D721Med (cell line): ENCODE measurements around the gene SNUPN.

Experiments used
- DNase-seq: peaks from one replicate; pipeline ENCODE4 v3.0.0; 2011; ENCODE audit warnings: low spot score; ENCODE audit not compliant: insufficient read length
- FAIRE-seq: peaks from 2 replicates; lab custom pipeline; 2011; peaks lifted over from hg19 to GRCh38; lab: Jason Lieb, UNC
- TF ChIP-seq, protein P1 (sequence below): IDR thresholded peaks from 2 replicates; pipeline ENCODE4 v1.5.1; 2012; ENCODE audit warnings: mild to moderate bottlenecking, control low read depth; ENCODE audit not compliant: insufficient read depth; ENCODE audit errors: missing control alignments

SNUPN gene

DNA sequence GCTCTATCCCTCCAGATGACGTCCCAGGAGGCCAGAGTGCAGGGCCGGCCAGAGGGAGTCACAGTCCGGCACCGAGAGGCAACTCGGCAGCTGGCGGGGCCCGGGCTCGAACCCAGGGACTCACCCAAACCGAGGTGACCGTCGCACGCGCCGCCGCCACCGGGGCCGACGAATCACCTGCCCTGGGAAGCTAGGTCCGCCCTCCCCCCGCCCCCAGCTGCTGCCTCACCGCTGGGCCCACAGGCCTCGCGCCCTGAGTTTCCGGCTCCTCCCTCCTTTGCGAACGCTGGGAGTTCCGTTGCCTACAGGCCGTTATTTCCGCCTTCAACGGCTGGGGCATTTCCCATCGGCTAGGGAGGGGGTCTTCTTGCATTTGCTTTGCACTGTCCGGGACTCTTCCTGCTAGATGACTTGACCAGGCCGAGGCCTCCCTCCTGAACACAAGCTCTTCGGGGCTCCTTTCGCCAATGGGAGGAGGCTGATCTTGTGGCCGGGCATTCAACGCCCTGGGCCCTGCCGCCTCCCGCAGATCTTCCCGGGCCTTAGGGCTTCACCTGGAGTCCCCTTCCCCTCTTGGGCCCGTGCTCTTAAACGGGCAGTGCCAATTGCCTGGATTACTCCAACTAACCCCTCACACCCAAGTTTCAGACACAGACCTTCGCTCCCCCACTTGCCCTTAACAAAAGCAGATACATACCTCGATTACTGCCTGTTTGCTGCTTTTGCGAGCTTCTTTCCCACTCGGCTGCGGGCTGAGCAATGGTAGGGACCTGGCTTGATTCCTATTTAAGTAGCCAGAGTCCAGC lies at the start of gene SNUPN:
Gene SNUPN, minus strand, starts transcription at position 184 of the 806 bp plus-strand sequence. CDS start 4,674 bp downstream, outside the sequence.
- DNase-seq: peak; percentile 89
- TF ChIP-seq, protein P1, sequence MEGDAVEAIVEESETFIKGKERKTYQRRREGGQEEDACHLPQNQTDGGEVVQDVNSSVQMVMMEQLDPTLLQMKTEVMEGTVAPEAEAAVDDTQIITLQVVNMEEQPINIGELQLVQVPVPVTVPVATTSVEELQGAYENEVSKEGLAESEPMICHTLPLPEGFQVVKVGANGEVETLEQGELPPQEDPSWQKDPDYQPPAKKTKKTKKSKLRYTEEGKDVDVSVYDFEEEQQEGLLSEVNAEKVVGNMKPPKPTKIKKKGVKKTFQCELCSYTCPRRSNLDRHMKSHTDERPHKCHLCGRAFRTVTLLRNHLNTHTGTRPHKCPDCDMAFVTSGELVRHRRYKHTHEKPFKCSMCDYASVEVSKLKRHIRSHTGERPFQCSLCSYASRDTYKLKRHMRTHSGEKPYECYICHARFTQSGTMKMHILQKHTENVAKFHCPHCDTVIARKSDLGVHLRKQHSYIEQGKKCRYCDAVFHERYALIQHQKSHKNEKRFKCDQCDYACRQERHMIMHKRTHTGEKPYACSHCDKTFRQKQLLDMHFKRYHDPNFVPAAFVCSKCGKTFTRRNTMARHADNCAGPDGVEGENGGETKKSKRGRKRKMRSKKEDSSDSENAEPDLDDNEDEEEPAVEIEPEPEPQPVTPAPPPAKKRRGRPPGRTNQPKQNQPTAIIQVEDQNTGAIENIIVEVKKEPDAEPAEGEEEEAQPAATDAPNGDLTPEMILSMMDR: no peak
- FAIRE-seq: no peak

DNA sequence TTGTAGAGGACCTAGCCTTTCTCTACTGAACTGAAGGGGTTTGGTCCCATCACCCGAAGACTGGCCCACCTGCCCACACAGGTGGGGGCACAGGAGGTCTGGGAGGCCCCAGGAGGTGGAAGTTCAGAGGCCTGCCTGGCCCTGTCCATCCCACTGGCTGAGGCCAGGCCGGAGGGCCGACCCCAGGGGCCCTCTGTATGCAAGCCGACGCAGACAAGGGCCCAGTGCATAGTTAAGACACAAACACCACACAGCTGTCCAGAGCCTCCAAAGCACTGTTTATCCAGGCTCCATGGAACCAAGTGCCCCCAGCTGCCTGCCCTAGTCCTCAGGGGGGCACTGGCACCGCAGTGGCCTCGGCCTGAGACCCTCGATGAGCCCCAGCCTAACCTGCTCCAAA lies 48.8 kb upstream of the SNUPN start:
- TF ChIP-seq, protein P1: no peak
- DNase-seq (no peak), FAIRE-seq (no peak)

DNA sequence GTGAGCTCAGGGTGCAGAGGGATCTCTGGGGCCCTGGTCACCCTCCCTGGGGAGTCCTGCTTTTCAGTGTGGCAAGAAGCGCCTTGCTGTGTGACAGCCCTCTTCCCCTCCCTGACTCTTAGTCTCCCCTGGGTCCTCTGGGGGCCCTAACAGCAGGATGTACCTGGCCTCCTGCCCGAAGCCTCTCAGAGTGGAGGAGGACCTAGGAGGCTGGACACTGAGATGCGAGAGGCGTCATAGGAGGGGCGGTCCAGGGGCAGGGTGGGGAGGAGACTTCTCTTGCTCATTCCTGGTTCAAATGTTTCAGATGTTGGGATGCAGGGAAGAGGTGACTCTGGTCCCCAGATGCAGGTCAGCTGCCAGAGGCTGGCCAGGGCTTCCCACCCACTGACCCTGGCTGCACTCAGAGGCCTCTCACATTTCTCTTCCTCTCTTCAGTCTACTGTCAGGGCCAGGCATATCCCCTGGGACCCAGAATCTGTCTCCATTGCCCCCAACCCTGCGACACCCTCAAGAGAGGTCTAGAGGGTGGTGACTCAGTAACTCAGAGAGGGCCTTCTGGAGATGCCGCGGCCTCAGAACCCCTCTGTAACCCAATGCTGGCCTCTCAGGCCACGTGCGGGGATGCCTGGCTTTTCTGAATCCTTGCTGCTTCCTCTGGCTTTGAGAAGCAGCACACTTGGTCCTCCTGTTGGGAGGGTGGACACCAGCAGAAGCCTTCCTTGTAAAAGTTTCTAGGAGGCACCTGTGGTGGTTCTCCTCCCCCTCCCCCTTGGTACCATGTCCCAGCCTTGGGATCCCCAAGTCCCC lies 48.1 kb upstream of the SNUPN start:
- DNase-seq: no peak

DNA sequence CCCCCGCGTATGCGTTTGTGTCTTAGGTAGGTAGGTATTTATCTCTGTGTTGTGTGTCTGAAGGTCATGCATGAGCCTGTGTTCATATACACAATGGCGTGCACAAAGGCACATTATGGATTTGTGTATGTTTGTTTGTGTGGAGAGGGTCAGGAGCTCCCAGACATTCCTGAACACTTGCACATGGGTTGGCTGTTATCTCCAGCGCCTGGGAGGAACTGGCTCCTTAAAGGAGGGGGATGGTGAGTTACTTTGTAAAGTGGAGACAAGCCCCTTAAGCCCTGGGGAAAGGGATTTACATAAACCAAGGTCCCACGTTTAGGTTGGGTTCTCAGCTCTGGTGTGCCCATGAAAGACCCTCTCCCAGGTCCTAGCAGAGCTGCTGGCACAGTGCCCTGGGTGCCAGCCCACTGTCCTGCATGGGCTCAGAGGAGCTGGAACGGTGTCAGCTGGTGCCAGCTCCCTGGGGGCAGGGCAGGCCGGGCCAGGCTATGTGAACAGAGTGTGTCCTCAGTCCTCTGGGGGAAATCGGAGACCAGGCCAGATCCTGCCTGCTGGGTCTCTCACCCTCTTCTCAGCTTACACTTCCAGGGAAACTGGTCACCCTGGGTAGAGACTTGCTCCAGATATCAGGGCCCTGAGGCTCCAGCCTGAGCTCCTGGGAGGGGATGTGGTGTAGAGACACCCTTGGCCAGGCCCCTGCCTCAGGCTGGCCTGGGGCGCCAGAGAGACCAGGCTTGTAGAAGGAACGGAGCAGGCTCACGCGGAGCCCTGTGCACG lies 47.3 kb upstream of the SNUPN start:
- no peak for DNase-seq
- FAIRE-seq: no peak
- TF ChIP-seq, protein P1: no peak

More for the DNA sequence above, 48.1 kb upstream of the SNUPN start:
- TF ChIP-seq, protein P1: no peak
- no peak for FAIRE-seq

DNA sequence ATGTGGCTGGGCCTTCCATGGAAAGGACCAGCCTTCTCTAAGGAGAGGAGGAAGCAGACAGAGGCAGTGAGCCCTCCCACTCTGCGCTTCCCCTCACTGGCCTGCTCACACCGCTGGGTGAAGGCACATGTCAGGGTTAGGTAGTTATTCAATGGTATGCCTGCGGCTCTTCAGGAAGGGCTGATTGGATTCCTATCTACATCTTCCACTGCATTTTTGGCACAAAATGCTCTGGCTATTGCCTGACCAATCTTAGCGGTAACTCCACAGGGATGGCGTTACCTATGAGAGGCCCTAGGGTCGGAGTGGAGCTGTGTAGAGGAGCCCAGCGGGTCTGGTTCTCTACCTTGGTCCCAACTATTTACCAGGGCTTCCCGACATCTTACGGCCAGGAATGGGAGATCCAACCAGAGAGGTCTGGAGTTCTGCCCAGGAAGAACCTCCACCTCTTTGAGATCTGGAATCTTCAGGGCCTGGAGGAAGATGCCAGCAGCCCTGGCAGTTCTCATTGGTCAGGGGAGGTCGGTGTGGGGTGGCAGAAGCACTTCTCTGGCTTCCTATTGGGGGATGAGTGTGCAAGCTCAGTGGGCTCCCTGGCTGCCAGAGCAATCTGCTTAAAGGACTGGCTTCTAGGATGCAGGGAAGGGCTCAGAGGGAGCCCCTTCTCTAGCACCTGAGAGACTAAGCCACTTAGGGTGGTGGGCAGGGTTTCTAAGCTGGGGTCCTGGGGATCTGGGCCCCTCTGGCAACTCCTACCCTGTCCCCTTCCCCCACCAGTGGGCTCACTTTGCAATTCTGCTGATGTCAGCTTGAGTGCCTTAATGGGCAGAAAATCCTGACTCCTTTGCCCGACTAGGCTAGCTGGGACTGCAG lies 46.4 kb upstream of the SNUPN start:
- no peak for FAIRE-seq
- DNase-seq: no peak
- TF ChIP-seq, protein P1: no peak

DNA sequence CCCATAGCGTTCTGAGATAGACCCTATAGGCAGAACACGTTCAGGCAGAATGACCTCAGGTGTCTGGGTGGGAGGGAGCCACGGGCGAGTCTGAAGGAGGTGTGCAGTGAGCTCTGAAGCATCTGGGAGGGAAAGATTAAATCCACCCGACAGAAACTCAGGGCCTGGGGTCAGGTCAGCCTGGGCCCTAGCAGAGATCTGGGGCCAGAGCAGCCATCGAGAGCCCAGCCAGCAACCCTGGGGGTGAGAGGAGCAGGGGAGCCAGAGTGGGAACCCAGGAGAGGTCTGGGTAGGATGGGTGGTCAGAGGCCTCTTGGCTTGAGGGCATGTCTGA lies 44.3 kb upstream of the SNUPN start:
- TF ChIP-seq, protein P1: no peak
- FAIRE-seq (no peak), DNase-seq (no peak)
